Suppressor macrophage (primary cell): ENCODE data around the gene NTN3.

Source experiments
- DNase-seq, 4 experiments: peaks; one replicate each; pipeline ENCODE4 v3.0.0-alpha.2; 2020 to 2022

Gene NTN3

GRCh38 chr16:2515180-2515851 lies 44.2 kb downstream of the NTN3 start:
- DNase-seq, result peak; percentile 66 to 84 (median 80)

- peak; percentile 78 to 87 (median 84) for DNase-seq
Observed at GRCh38 chr16:2516391-2517240, 45.5 kb downstream of the NTN3 start.

GRCh38 chr16:2517954-2518605 lies 47.0 kb downstream of the NTN3 start:
- peak in 1 of 4 experiments; percentile 33 for DNase-seq

- DNase-seq, result peak in 1 of 4 experiments; percentile 45
Observed at GRCh38 chr16:2518823-2519710, 48.0 kb downstream of the NTN3 start.

- DNase-seq, result no peak
Observed at GRCh38 chr16:2519711-2520080, 48.6 kb downstream of the NTN3 start.

GRCh38 chr16:2520097-2520783 lies 49.1 kb downstream of the NTN3 start, which contains the start of gene AMDHD2:
TSS of gene AMDHD2 (plus strand) at chr16:2520371. CDS start at chr16:2520459, 88 bp downstream.
- peak; percentile 96 to 99 (median 97) for DNase-seq

GRCh38 chr16:2520784-2521531 lies 49.9 kb downstream of the NTN3 start:
- peak; percentile 68 to 86 (median 74) for DNase-seq
